Mesothelial cell of epicardium (in vitro differentiated cells): ENCODE measurements around the gene ZNF358. TPM values are rescaled to one million over a fixed set of nuclear protein-coding genes. Genes with fewer than 3 reads are reported as not detected.

ENCODE experiments used
- DNase-seq, 2 experiments: peaks; one replicate each; pipeline ENCODE4 v3.0.0; 2021; ENCODE audit warnings: low spot score in 2 of 2; ENCODE audit not compliant: unreplicated experiment in 2 of 2
- H3K27ac Mint-ChIP-seq: 2 replicates; pipeline ENCODE4 v1.8.0; 2021; ENCODE audit warnings: mixed read lengths
- H3K27me3 Mint-ChIP-seq: 2 replicates; pipeline ENCODE4 v1.8.0; 2021; ENCODE audit warnings: low read depth, mixed read lengths
- H3K36me3 Mint-ChIP-seq: 2 replicates; pipeline ENCODE4 v1.8.0; 2021; ENCODE audit warnings: mixed read lengths
- H3K4me1 Mint-ChIP-seq: 2 replicates; pipeline ENCODE4 v1.8.0; 2021; ENCODE audit warnings: mixed read lengths
- H3K4me3 Mint-ChIP-seq: 2 replicates; pipeline ENCODE4 v1.8.0; 2021; ENCODE audit warnings: mild to moderate bottlenecking, moderate library complexity, mixed read lengths
- H3K9me3 Mint-ChIP-seq: 2 replicates; pipeline ENCODE4 v1.8.0; 2021; ENCODE audit warnings: mixed read lengths
- CTCF ChIP-seq: fragments of 200-600 bp; sonication (generic); IDR thresholded peaks from one replicate; pipeline ENCODE4 v1.5.0; 2021; ENCODE audit warnings: antibody characterized with exemption; ENCODE audit not compliant: unreplicated experiment
- total RNA-seq: library from RNA; stranded (reverse); gene quantifications from 3 replicates; pipeline ENCODE4 v1.2.1, GENCODE V29; 2021

Gene ZNF358
- total RNA-seq, 1 donor from 2014 or later, result 67.5 TPM

- no peak for TF ChIP-seq CTCF
- H3K27me3 Mint-ChIP-seq, result no peaks in the 10 kb centered on the region
- no peak overlapping the region for H3K27ac Mint-ChIP-seq
- no peaks in the 10 kb centered on the region for H3K4me1 Mint-ChIP-seq
- H3K9me3 Mint-ChIP-seq, result no peaks in the 10 kb centered on the region
- H3K36me3 Mint-ChIP-seq, result peaks cover 17% of the 10 kb centered on the region
- DNase-seq, result no peak
- no peak overlapping the region for H3K4me3 Mint-ChIP-seq
Measured at GRCh38 chr19:7562646-7563393, 46.9 kb downstream of the ZNF358 start.

- Mint-ChIP-seq H3K27ac (no peak overlapping the region), H3K36me3 (peaks cover 5% of the 10 kb centered on the region), H3K4me3 (no peak overlapping the region), H3K27me3 (no peaks in the 10 kb centered on the region), H3K4me1 (no peaks in the 10 kb centered on the region), H3K9me3 (no peaks in the 10 kb centered on the region)
- no peak for DNase-seq
- no peak for TF ChIP-seq CTCF
Measured at GRCh38 chr19:7564866-7565265, 49.0 kb downstream of the ZNF358 start.

GRCh38 chr19:7565332-7565731 lies 49.4 kb downstream of the ZNF358 start:
- no peaks in the 10 kb centered on the region for H3K27me3 Mint-ChIP-seq
- TF ChIP-seq CTCF, result no peak
- H3K4me1 Mint-ChIP-seq, result no peaks in the 10 kb centered on the region
- H3K27ac Mint-ChIP-seq, result no peak overlapping the region
- H3K9me3 Mint-ChIP-seq, result no peaks in the 10 kb centered on the region
- DNase-seq, result no peak
- no peak overlapping the region for H3K4me3 Mint-ChIP-seq
- peaks cover 2% of the 10 kb centered on the region for H3K36me3 Mint-ChIP-seq

Other genes with a start within 250 kb of the ZNF358 start
- gene INSR, start 221.7 kb upstream of the ZNF358 start, total RNA-seq, result 42.3 to 46.5 TPM (median 44.7 TPM) in 3 replicates
- gene ARHGEF18, start 167.2 kb upstream of the ZNF358 start, total RNA-seq, result 45.3 to 50.3 TPM (median 47.8 TPM) in 3 replicates
- gene PEX11G, start 27.1 kb upstream of the ZNF358 start, total RNA-seq, result 6.5 to 7.3 TPM (median 7.0 TPM) in 3 replicates
- 20.5 to 21.0 TPM (median 20.7 TPM) in 3 replicates for gene MCOLN1, start 6.5 kb downstream of the ZNF358 start, total RNA-seq
- 100 to 117 TPM (median 112 TPM) in 3 replicates for gene PNPLA6, start 19.6 kb downstream of the ZNF358 start, total RNA-seq
- gene CAMSAP3, start 79.8 kb downstream of the ZNF358 start, total RNA-seq, result 26.1 to 28.2 TPM (median 26.5 TPM) in 3 replicates
- 43.9 to 46.6 TPM (median 44.6 TPM) in 3 replicates for gene XAB2, start 113.4 kb downstream of the ZNF358 start, total RNA-seq
- 139 to 152 TPM (median 149 TPM) in 3 replicates for gene PET100, start 113.7 kb downstream of the ZNF358 start, total RNA-seq
- gene PCP2, start 117.6 kb downstream of the ZNF358 start, total RNA-seq, result 1.5 to 2.5 TPM (median 1.7 TPM) in 3 replicates
- 88.1 to 99.0 TPM (median 97.7 TPM) in 3 replicates for gene STXBP2, start 121.0 kb downstream of the ZNF358 start, total RNA-seq
- gene RETN, start 152.9 kb downstream of the ZNF358 start, total RNA-seq, result not detected in 3 replicates
- gene MCEMP1, start 161.0 kb downstream of the ZNF358 start, total RNA-seq, result not detected in 3 replicates
- 83.9 to 93.7 TPM (median 85.2 TPM) in 3 replicates for gene TRAPPC5, start 164.7 kb downstream of the ZNF358 start, total RNA-seq
- gene FCER2, start 186.0 kb downstream of the ZNF358 start, total RNA-seq, result not detected in 3 replicates
- not detected in 3 replicates for gene CLEC4G, start 216.0 kb downstream of the ZNF358 start, total RNA-seq
- gene CD209, start 231.4 kb downstream of the ZNF358 start, total RNA-seq, result not detected in 3 replicates
- gene CLEC4M, start 247.1 kb downstream of the ZNF358 start, total RNA-seq, result 1.2 to 2.1 TPM (median 1.5 TPM) in 3 replicates